HUES6 (cell line): ENCODE data around the gene STMN1.

ENCODE experiments used
- H3K27ac ChIP-seq: 2 replicates; pipeline ENCODE4 v1.7.0; 2013; ENCODE audit warnings: low read depth, mild to moderate bottlenecking, low read length, inconsistent platforms
- H3K27me3 ChIP-seq: 2 replicates; pipeline ENCODE4 v1.6.1; 2013; ENCODE audit warnings: low read length; ENCODE audit not compliant: control insufficient read depth, insufficient read depth
- H3K36me3 ChIP-seq: 2 replicates; pipeline ENCODE4 v1.6.1; 2013; ENCODE audit warnings: low read length; ENCODE audit not compliant: control insufficient read depth, insufficient read depth
- H3K4me1 ChIP-seq: 2 replicates; pipeline ENCODE4 v1.6.1; 2013; ENCODE audit warnings: low read length; ENCODE audit not compliant: control insufficient read depth, insufficient read depth
- H3K4me3 ChIP-seq: 2 replicates; pipeline ENCODE4 v1.5.1; 2013; ENCODE audit warnings: low read depth, low read length
- H3K9ac ChIP-seq: one replicate; pipeline ENCODE4 v1.6.1; 2013; ENCODE audit warnings: mild to moderate bottlenecking, low read length
- H3K9me3 ChIP-seq: 2 replicates; pipeline ENCODE4 v1.6.1; 2013; ENCODE audit warnings: low read depth, low read length; ENCODE audit not compliant: control insufficient read depth, insufficient read depth

The STMN1 gene

DNA sequence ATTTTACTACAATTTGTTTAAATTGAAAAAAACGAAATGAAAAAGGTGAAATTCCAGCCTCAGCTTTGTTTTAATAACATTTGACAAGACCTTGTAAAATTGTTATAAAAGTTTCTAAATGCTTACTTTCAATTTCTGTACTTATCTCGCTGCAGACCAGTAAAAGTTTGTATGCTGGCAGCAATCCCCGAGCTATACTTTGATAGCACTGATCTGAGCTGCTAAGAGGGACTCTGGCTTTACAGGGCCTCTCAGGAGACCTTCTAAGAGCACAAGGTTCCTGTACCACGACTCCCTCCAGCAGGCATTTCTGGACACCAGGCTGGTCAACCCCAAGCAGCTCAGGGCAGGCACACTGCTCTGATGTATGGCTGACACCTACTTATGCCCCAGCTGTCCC is 13.1 kb downstream of the STMN1 start:
- Histone ChIP-seq H3K9ac (no peak overlapping the region), H3K27ac (no peak overlapping the region), H3K4me3 (no peak overlapping the region), H3K4me1 (peaks cover 45% of the 10 kb centered on the region), H3K36me3 (peaks cover 9% of the 10 kb centered on the region), H3K27me3 (no peaks in the 10 kb centered on the region), H3K9me3 (no peaks in the 10 kb centered on the region)

DNA sequence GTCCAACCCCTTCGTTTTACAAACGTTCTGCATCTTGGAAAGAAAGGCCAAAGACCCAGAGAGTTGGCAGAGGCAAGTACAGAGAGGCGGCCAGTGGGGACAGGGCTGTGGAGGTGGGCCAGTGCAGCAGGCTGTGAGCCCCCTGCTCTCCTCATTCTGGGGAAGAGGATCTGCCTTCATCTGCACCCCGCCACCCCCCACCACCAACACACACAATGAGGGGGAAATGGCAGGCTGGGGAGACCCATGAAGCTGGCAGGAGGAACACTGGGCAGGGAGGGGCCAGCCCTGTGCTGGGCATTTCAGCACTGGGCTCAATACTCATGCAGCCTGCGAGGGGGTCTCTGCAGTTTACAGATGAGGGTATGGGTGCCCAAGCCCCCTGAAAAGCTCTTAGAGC is 14.6 kb downstream of the STMN1 start:
- Histone ChIP-seq H3K4me1 (peaks cover 45% of the 10 kb centered on the region), H3K9ac (peak overlapping the region; percentile 43), H3K27me3 (no peaks in the 10 kb centered on the region; the same call in 1 of the 2 replicates), H3K4me3 (no peak overlapping the region), H3K36me3 (no peaks in the 10 kb centered on the region), H3K27ac (peak overlapping the region; percentile 65; the same call in 1 of the 2 replicates), H3K9me3 (no peaks in the 10 kb centered on the region)

DNA sequence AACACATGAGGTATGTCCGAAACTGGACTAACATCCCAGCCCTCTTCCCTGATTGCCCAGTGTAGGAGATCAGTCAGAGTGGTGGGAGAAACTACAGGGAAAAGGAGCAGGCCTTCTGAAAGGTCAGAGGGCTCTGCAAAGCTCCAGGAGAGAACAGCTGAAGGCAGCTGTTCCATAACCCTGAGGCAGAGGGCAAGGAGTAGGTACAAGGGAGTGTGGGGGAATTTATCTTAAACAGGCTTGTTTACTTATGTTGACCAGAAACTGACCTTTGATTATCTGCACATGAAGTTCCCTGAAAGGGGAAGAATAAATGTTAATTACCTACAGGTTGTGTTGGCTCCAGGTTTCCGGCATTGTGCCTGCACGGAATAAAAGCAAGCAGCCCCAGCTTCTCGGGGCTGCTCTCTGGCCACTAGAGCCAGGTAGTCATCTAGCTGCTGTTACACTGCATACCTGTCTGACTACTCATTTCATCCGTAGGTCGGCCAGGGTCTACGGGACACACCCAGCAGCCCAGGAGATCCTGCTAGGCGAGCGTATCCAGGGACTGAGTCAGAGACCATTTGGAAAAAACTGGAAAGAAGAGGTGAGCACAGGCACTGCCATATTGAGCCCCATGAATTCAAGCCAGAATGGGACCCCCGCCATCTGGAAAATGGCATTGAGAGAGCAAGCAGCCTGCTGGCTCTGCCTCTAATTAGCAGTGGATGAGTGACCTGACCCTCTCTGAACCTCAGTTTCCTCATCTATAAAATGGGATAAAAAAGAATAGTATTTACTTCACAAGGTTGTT is 15.8 kb downstream of the STMN1 start:
- H3K27me3 ChIP-seq, result no peaks in the 10 kb centered on the region; the same call in 1 of the 2 replicates
- H3K4me3 ChIP-seq, result no peak overlapping the region
- H3K27ac ChIP-seq, result no peak overlapping the region
- H3K9ac ChIP-seq, result no peak overlapping the region
- peaks cover 36% of the 10 kb centered on the region for H3K4me1 ChIP-seq
- no peaks in the 10 kb centered on the region for H3K36me3 ChIP-seq
- no peaks in the 10 kb centered on the region for H3K9me3 ChIP-seq

GRCh38 chr1:25889470-25889869 is 16.7 kb downstream of the STMN1 start:
- H3K36me3 ChIP-seq, result no peaks in the 10 kb centered on the region
- no peaks in the 10 kb centered on the region; the same call in 1 of the 2 replicates for H3K27me3 ChIP-seq
- no peaks in the 10 kb centered on the region for H3K9me3 ChIP-seq
- no peak overlapping the region for H3K9ac ChIP-seq
- no peak overlapping the region for H3K4me3 ChIP-seq
- peaks cover 36% of the 10 kb centered on the region for H3K4me1 ChIP-seq
- H3K27ac ChIP-seq, result no peak overlapping the region

DNA sequence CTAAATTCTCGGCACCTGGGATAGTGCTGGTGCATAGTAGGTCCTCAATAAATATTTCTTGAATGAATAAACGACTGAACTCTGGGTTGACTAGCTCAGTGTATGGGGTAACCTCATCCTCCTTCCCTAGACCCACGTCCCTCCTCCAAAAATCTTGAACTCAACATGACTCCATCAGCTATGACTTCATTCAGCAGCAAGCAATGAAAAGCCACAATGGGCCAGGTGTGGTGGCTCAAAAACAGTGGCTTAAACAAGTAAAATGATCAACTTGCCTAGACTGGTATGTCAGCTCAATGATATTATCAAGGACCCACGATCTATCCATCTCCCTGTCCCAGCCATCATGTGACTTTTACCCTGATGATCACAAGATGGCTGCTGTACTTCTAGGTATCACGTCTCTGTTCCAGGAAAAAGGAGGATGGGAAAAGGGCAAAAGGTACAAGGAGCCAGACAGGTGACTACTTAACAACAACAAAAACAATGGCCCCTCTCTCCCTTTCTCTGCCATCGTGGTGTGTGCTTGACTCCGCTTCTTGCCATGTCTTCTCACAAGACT is 17.7 kb downstream of the STMN1 start:
- H3K9me3 ChIP-seq, result no peaks in the 10 kb centered on the region
- peaks cover 36% of the 10 kb centered on the region for H3K4me1 ChIP-seq
- H3K27ac ChIP-seq, result no peak overlapping the region
- no peak overlapping the region for H3K4me3 ChIP-seq
- no peak overlapping the region for H3K9ac ChIP-seq
- no peaks in the 10 kb centered on the region; the same call in 1 of the 2 replicates for H3K27me3 ChIP-seq
- H3K36me3 ChIP-seq, result no peaks in the 10 kb centered on the region

- no peak overlapping the region for H3K9ac ChIP-seq
- H3K4me1 ChIP-seq, result peaks cover 13% of the 10 kb centered on the region; the same call in 1 of the 2 replicates
- no peak overlapping the region for H3K4me3 ChIP-seq
- H3K27ac ChIP-seq, result no peak overlapping the region
- H3K36me3 ChIP-seq, result no peaks in the 10 kb centered on the region
- peaks cover 2% of the 10 kb centered on the region; the same call in 1 of the 2 replicates for H3K27me3 ChIP-seq
- no peaks in the 10 kb centered on the region for H3K9me3 ChIP-seq
Observed at GRCh38 chr1:25885602-25886001, 20.6 kb downstream of the STMN1 start.

- no peak overlapping the region for H3K27ac ChIP-seq
- H3K27me3 ChIP-seq, result peaks cover 16% of the 10 kb centered on the region
- H3K36me3 ChIP-seq, result no peaks in the 10 kb centered on the region
- no peak overlapping the region for H3K4me3 ChIP-seq
- no peaks in the 10 kb centered on the region for H3K9me3 ChIP-seq
- H3K4me1 ChIP-seq, result peaks cover 5% of the 10 kb centered on the region
- no peak overlapping the region for H3K9ac ChIP-seq
Observed at GRCh38 chr1:25881266-25881665, 25.0 kb downstream of the STMN1 start.

GRCh38 chr1:25880518-25880917 is 25.7 kb downstream of the STMN1 start:
- H3K36me3 ChIP-seq, result no peaks in the 10 kb centered on the region
- no peak overlapping the region for H3K4me3 ChIP-seq
- H3K9me3 ChIP-seq, result no peaks in the 10 kb centered on the region
- no peak overlapping the region for H3K27ac ChIP-seq
- peaks cover 17% of the 10 kb centered on the region for H3K27me3 ChIP-seq
- no peak overlapping the region for H3K9ac ChIP-seq
- peaks cover 9% of the 10 kb centered on the region for H3K4me1 ChIP-seq

- Histone ChIP-seq H3K4me1 (peaks cover 12% of the 10 kb centered on the region), H3K27ac (no peak overlapping the region), H3K36me3 (no peaks in the 10 kb centered on the region), H3K4me3 (no peak overlapping the region), H3K27me3 (peaks cover 17% of the 10 kb centered on the region), H3K9ac (no peak overlapping the region), H3K9me3 (no peaks in the 10 kb centered on the region)
Observed at GRCh38 chr1:25879675-25880074, 26.5 kb downstream of the STMN1 start.

DNA sequence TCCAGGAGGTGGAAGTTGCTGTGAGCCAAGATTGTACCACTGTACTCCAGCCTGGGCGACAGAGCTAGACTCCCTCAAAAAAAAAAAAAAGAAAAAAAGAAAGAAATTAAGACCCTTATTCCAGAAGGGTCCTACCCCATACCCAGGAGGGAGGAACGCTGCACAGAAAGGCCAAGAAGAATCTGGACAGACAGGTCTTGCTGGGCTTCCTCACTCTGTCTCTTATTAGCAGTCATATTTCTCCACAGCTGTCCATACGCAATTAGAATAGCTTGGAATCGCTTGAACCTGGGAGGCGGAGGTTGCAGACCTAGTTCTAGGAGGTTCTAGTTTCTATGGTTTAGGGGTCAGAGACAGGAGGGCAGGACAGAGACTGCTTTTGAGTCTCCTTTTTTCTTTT is 27.5 kb downstream of the STMN1 start:
- Histone ChIP-seq H3K4me1 (peaks cover 15% of the 10 kb centered on the region), H3K27me3 (peaks cover 17% of the 10 kb centered on the region), H3K4me3 (no peak overlapping the region), H3K27ac (no peak overlapping the region), H3K9me3 (no peaks in the 10 kb centered on the region), H3K9ac (no peak overlapping the region), H3K36me3 (no peaks in the 10 kb centered on the region)

DNA sequence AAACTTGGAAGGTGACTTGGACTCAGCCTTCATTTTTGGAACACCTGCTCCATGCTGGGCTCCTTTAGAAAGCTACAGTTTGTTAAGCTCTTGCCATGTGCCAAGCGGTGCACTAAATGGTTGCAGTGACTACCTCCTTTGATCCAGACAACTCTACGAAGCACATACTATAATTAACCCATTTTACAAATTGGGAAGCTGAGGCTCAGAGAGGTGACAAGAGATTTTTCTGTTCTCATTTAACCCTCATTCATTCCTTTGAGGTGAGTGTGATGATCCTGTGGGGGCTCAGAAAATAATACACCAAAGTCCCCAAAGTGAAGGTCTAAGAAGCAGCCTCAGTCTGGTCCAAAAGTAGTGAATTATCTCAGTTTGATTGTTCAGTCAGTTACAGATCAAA is 29.1 kb downstream of the STMN1 start:
- Histone ChIP-seq H3K27ac (no peak overlapping the region), H3K9ac (no peak overlapping the region), H3K27me3 (peaks cover 17% of the 10 kb centered on the region), H3K36me3 (no peaks in the 10 kb centered on the region), H3K9me3 (no peaks in the 10 kb centered on the region), H3K4me3 (no peak overlapping the region), H3K4me1 (peaks cover 15% of the 10 kb centered on the region)
